ENCODE measurements around the gene CALD1.

CALD1 gene

DNA sequence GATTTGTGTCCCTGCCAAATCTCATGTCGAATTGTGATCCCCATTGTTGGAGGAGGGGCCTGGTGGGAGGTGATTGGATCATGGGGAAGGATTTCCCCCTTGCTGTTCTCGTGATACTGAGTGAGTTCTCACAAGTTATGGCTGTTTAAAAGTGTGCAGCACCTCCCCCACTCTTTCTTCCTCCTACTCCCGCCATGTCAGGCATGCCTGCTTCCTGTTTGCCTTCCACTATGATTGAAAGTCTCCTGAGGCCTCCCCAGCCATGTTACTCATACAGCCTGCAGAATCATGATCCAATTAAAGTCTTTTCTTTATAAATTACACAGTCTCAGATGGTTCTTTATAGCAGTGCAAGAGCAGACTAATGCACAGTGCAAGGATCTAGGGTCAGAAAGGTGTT is 75.4 kb downstream of the CALD1 start:
- in situ Hi-C loops (cut with HindIII; ENCODE audit: low sequenced_read_pairs): no loop called here

DNA sequence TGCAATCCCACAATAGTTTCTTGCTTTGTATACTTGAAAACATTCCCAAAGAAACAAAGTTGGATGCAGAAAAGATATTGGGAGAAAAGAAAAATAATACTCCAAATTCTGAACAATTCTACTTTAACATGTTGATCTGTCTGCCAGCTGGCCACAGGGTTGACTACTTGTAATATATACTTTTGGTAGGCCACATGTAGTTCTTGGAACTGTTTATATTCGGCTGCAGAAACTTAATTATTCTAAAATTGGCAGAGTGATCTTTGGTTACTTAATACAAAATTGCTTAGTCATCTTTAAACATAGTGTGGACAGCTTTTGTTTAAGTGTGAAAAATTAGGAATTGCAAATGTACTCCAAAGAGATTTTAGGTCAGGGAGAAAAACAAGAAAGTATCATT is 76.0 kb downstream of the CALD1 start:
- in situ Hi-C loops (cut with HindIII; ENCODE audit: low sequenced_read_pairs): no loop called here

DNA sequence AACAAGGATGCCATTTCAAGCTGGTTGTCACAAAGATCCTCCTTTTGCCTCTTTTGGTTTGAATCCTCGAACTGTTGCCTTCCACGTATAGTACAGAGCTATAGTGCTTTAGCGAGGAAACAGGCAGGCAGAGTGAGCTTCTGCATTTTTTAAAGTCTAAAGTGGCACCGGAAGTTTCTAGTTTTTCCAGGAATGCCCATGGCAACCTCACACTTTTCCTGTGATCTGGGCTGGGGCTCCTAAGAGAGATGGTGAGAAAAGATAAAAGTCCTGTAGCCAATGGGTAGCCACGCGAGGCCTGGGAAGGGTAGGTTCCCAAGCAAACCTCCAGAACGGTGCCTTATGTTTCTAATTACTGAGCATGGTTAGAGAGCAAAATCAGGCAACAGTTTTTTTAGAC is 76.7 kb downstream of the CALD1 start:
- in situ Hi-C loops (cut with HindIII; ENCODE audit: low sequenced_read_pairs): no loop called here

DNA sequence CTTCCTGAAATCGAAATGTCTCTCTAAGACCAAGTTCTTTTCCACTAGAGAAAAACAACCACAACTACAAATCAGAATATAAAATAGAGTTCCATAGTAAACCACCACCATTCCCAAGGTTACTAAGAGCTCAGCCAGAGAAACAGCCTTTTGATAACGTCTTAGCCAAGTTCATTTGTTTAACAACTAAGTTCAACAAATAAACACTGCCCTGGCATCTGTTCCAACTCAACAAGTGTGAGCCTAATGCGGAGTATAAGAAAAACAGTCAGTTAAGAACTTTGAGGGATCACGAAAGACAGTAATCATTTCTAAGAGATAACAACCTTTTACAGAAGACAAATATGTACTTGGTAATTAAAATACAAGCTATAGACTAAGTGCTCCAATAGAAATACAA is 77.3 kb downstream of the CALD1 start:
- in situ Hi-C loops (cut with HindIII; ENCODE audit: low sequenced_read_pairs): no loop called here

DNA sequence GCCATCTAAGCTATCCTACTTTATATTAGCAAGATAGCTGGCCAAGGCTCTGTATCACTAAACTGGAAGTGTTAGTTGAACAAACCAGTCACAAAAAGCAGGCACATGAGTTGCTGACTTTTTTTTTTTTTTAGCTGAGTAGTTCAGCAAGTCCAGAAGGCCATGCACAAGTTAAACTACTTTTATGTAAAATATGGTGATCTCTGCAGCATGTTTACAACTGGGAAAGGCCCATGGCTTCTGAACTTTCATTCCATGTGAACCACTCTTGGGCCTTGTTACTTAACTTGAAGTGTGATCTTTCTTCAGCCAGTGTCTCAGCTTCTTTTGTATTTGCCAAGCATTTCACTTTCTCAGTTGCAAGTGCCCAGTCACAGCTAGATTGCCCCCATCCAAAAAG is 78.5 kb downstream of the CALD1 start:
- in situ Hi-C loops (cut with HindIII; ENCODE audit: low sequenced_read_pairs): no loop called here

DNA sequence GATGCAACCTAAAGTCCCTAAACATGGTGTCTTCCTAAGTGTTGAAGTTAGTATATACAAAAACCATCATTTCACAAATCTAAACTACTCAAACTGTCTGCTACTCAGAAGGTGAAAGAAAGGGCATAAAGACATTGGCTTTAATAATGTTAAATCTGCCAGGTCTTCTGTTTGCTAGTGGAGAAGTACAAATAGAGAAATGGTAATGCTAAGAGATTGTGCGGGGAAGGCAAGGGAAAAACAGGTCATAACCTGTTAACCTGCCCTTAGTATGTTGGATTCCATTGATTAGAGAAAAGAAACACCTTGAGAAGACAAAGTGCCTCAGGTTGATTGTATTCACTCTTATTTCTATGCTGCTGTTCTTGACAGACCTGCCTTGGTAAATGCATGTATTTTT is 80.3 kb downstream of the CALD1 start:
- in situ Hi-C loops (cut with HindIII; ENCODE audit: low sequenced_read_pairs): no loop called here

DNA sequence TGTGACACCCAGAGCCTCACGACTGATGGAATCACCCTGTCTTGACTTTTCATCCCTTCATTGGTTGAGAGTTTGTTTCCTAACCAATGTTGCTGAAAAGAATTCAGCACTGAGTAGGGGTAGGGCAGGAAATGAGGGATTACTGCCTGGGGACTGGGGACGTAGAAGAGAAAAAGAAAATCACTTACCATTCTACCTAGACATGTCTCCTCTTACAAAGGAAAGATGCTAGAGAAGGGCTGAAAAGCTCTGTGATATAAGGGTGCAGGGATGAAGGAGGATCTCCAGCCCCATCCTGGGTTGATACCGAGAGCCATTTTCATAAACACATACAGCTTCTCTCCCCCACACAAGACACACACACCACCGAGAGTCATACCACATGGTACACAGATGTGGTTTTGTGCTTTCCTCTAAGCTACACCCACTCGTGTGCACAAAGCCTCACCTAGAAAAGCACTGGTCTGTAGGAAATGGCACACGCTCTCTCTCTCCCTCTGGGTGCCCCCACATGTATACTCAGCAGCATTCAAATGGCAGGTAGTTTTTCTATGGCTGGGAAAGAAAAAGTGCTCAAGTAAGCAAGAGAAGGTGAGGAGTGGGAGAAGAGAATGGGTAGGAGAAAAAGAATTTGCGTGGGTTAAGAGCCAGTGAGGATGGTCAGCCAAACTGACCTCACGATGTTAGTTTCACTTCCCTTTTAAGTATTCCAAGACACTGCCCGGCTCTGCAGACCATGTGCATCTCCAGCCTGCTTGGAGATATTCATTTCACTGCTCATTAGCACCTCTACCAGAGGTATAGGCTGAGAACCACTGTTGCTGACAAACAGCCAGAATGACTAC is 85.8 kb downstream of the CALD1 start:
- in situ Hi-C loops (cut with HindIII; ENCODE audit: low sequenced_read_pairs): no loop called here

DNA sequence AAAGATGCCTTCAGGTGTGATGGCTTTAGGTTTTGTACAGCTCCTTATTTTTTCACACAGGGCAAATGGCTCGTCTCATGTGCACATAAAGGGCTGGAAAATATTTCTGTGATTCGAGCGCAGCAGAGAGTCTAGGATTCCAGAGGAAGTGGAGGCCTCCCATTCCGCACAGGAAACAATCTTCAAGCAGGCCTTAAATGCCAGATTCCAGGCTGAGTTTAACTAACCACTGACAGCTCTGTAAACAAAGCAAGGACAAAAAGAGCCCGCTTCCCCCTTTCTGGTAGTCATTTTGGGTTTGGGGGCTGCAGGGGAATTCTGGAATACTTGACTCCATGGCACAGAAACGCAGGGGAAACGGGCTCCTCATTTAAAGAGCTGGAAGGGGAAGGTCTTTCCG is 87.2 kb downstream of the CALD1 start:
- in situ Hi-C loops (cut with HindIII; ENCODE audit: low sequenced_read_pairs): no loop called here

DNA sequence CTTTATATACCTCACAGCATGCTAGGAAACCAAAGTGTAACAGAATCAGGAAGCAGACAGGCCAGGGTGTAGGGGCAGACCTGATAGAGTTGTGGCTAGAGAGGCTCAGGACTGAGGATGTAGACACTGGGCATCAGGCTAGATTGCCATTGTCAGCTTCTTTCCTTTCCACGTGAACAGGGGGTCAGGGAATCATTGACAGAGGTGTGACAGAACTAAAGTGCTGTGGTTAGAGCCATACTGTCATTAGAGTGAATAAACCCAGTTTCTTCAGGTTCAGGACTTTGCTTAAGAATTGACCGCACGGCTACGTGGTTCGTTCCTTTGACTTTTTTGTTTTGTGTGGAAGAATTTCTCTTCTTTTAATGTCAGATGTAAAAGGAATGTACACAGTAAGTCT is 90.7 kb downstream of the CALD1 start:
- in situ Hi-C loops (cut with HindIII; ENCODE audit: low sequenced_read_pairs): no loop called here

DNA sequence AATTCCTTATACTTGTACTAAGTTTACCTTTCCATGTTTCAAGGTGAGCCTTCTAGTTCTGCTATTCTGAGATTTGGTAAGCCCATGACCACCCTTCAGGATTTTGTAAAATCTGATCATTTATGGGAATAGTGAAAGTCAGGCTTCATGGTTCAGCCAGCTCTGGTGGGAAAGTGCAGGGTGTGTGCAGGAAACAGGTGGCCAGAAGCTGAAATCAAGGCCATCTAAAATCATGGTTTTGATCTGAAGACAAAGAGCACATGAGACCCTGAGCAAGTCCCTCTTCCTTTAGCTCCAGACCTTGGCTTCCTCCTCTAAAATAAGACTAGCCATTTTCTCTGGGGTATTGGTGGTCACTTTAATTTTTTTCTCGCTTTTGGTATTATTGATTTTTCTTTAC is 91.3 kb downstream of the CALD1 start:
- in situ Hi-C loops (cut with HindIII; ENCODE audit: low sequenced_read_pairs): no loop called here

DNA sequence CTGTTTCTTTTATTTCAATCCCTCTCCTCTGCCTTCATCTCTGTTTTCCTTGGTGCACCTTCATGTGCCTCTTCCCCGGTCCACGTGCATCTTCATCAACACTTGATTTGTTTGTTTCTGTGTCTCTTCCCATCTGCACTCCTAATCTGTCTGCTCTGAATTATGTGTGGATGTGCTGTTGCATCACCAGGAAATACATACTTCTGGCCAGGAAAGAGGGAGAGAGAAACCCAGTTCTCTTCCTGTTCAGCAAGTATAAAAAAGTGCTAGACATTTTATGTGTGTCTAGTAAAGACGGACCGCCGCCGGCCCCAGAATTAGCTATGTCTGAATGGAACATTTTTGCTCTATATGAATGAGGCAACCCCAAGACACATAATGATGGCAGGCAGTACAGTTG is 93.8 kb downstream of the CALD1 start:
- in situ Hi-C loops (cut with HindIII; ENCODE audit: low sequenced_read_pairs): no loop called here

DNA sequence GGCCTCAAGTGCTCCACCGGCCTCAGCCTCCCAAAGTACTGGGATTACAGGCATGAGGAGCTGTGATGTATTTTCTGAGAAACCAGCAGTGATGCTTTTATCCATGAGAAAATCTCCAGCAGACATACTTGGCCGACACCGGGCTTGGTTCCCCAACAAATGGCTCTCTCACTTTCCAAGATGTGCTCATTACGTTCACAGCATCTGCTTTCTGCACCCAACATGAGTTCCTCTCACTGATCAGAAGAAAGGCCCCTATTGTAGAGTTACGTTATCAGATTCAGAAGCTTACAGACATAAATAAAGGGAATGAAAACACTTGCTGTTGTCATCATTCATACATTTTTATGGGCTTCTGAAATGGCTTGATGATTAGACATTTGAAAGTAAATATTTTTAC is 95.0 kb downstream of the CALD1 start:
- in situ Hi-C loops (cut with HindIII; ENCODE audit: low sequenced_read_pairs): no loop called here

DNA sequence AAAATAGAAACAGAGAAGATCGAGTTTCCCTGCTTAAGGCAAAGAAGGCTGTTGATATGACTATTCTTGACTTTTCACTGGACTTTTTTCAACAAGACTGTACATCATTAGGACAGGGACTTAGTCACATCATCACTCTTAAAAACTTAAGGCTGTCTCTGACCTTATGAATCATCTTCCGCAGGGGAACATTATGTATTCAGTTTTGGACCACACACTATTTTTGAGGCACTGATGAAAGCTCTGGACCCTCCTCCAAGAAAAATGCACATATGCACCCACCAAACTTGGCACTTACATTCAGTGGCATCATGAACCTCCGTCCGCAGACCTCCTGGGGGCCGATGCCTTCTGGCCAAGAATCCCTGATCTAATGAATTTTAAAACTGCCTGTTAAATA is 96.4 kb downstream of the CALD1 start:
- in situ Hi-C loops (cut with HindIII; ENCODE audit: low sequenced_read_pairs): no loop called here

DNA sequence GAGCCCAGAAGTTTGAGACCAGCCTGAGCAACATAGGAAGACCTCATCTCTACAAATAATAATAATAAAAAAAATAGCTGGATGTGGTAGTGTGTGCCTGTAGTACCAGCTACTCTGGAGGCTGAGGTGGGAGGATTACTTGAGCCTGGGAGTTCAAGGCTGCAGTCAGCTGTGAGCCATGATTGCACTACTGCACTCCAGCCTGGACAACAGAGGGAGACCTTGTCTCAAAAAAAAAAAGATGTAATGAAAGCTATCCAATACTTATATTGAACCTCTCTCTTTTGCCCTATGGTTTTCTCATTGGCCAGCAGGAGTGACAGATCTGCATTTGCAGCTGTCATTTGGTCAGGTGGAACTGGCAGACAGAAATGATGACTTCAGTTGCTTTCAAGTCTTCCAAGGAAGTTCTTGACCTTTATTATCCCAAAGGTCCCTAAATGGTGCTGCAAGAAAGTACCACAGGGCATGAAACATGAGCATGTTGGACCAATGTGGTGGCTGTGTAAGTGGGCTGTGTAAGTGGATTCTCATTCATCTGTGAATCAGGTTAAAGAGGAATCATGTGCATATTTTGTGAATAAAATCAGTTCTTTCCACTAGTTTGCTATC is 99.4 kb downstream of the CALD1 start:
- in situ Hi-C loops (cut with HindIII; ENCODE audit: low sequenced_read_pairs): no loop called here

DNA sequence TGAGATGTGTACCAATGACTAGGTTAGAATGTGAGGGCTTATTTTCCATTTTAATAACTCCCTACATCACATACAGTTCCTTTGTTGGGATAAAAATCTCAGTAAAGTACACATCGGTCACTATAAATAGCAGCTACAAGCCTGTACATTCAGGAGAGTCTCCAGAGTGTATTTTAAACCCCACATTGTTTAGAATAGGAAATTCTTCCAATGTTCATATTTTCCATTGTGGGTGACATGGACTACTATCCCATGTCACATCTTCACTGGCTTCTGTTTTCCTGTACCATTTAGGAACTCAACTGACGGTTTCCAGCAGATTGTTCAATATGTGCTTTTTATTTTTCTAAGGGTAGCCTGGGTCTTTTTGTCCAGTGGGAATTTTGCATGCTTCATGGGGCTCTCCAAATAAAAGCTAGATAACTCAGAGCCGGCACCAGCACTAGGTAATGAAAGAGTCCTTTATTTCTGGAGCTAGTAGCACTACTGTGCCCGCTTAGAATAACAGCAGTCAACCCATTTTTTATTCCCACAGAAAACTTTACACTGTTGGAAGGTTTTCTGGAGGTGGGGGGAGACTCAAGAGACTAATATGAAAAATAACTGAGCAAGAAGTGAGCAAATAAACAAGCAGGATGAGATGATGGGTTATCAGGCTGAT is 100.5 kb downstream of the CALD1 start:
- in situ Hi-C loops (cut with HindIII; ENCODE audit: low sequenced_read_pairs): no loop called here

DNA sequence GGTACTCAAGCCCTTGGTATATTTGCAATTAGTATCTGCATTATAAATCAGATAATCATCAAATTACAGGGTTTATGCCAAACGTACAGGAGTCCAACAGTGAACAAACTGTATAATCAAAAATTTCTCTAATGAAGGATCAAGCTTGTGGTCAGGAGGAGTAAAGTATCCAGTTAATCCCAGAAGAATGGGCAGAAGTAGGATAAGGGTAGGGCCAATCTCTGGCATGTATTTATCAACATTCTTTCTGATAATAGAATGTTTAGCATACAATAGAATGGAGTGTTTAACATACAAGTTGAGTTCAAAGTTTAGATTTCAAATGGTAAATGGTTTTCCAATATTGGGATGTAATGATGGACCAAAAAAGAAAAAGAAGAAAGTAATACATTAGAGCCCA is 103.0 kb downstream of the CALD1 start:
- in situ Hi-C loops (cut with HindIII; ENCODE audit: low sequenced_read_pairs): no loop called here

DNA sequence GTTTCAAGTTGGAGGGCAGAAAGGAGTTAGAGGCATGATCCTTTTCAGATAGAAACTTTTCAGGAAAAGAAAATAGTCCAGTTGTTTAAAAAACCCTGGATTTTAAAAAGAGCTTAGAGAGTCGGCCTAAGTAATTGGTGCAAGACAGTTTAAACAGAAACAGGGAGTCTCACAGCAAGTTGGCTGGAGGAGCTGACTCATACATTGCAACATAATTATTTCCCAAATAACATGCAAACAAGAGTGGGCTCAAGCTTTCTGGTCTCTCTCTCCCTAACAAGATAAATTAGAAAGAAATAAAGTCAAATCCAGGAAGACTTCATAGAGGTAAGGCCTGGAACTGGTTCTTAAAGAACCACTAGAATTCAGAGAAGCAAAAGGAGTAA is 106.5 kb downstream of the CALD1 start:
- in situ Hi-C loops (cut with HindIII; ENCODE audit: low sequenced_read_pairs): no loop called here

DNA sequence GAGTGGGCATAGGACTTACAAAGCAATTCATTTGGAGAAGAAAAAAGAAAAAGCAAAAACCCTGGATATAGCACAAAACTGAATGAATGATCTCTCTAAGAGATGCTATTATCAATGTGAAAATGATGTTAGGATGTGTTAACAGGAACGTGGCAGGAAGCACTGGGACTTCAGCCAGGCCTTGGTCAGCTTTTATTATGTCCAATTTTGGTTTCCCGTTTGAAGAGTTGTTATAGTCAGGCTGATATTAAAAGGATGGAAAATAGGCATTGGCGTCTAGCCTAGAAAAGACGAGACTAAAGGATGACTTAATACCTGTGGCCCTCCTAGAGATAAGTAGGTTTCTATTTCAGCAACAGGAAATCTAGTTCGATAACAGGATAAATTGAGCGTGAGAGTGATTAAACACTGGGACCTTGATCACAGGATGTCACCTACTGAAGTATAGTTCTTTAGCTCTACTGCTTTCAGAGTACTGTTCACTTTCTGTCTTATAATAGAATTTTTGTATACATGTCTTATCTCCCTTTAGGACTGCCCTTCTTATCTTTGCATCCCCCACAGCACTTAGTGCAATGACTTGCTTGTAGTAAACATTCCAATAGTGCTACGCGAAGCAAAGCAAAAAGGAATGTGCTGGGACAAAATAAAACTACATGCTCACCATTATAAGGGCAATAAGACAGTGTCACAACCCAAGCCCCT is 107.1 kb downstream of the CALD1 start:
- in situ Hi-C loops (cut with HindIII; ENCODE audit: low sequenced_read_pairs): no loop called here

DNA sequence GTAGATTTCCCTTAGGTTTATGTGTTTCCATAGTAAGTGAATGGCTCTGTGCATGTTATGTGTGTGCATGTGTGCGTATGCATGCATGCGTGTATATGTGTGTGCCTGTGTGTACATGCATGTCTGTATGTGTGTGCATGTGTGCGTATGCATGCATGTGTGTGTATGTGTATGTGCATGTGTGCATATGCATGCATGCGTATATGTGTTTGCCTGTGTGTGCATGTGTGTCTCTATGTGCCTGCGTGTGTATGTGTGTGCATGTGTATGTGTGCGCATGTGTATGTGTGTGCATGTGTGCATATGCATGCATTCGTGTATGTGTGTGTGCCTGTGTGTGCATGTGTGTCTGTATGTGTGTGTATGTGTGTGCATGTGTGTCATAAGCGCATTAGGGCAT is 108.1 kb downstream of the CALD1 start:
- in situ Hi-C loops (cut with HindIII; ENCODE audit: low sequenced_read_pairs): no loop called here

DNA sequence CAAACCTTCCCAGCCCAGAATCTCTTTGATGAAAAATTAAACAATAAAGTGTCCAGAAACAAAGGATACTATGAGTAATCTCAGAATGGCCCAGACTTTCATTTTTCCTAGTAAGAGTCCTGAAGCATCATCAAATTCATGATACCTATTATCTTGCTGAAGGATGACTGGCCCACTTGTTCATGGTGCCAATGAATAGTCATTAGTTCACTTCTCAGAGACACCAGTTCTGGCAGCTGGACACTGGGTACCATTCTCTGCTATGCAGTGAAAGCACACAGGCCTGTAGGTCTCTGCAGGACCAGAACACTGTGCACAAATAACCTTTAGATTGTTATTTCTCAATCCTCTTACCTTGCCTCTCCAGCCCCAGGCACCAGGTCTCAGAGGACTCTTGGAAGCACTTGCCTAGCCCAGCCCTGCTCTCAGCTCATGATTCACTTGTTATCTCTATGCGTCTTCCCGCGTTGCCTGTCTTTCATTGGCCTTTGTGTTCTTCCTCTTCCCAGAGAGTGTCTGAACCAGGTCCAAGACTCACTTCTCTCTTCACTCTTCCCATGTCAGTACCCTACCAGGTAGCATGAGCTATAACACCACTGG is 108.8 kb downstream of the CALD1 start:
- in situ Hi-C loops (cut with HindIII; ENCODE audit: low sequenced_read_pairs): no loop called here
